Effector memory CD4-positive, alpha-beta T cell (primary cell): ENCODE data around the gene CYB5R2.

Source experiments
- DNase-seq, 3 donors: peaks; one replicate each; pipeline ENCODE4 v3.0.0-alpha.2; 2020
- H3K27ac ChIP-seq: 2 replicates; pipeline ENCODE4 v1.7.0; 2013; ENCODE audit warnings: mild to moderate bottlenecking, low read length, moderate library complexity; ENCODE audit not compliant: insufficient read depth, poor library complexity, severe bottlenecking
- H3K27me3 ChIP-seq: replicated peaks from 2 replicates; pipeline ENCODE4 v1.7.0; 2013; ENCODE audit warnings: mild to moderate bottlenecking, low read length; ENCODE audit not compliant: insufficient read depth, control insufficient read depth, poor library complexity, severe bottlenecking
- H3K36me3 ChIP-seq: 2 replicates; pipeline ENCODE4 v1.7.0; 2013; ENCODE audit warnings: mild to moderate bottlenecking, low read length, moderate library complexity; ENCODE audit not compliant: control insufficient read depth, insufficient read depth
- H3K4me1 ChIP-seq: 2 replicates; pipeline ENCODE4 v1.7.0; 2013; ENCODE audit warnings: low read length, mild to moderate bottlenecking; ENCODE audit not compliant: control insufficient read depth, insufficient read depth, poor library complexity, severe bottlenecking
- H3K4me3 ChIP-seq: 2 replicates; pipeline ENCODE4 v1.7.0; 2013; ENCODE audit warnings: low read length, low read depth, mild to moderate bottlenecking; ENCODE audit not compliant: insufficient read depth, poor library complexity, severe bottlenecking
- H3K9me3 ChIP-seq: 2 replicates; pipeline ENCODE4 v1.7.0; 2013; ENCODE audit warnings: mild to moderate bottlenecking, low read length, moderate library complexity; ENCODE audit not compliant: control insufficient read depth

The CYB5R2 gene

DNA sequence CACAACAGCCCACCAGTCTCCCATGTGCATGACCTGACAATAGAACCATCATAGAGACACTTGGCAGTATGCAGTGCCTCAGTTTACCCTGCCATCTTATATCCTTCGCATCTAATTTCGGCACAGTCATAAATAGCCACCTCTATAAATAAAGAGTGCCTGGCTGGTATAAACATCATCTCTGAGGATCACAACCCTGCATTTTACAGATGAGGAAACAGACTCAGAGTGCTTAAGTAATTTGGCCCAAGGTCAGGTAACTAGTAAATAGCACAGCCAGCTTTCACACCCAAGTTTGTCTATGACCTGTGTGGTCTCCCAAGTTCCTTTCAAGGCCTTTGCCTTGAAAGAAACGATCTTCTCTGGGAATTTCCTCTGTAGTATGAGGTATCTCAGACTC, 44.6 kb downstream of the CYB5R2 start:
- no peaks in the 10 kb centered on the region for H3K4me1 ChIP-seq
- H3K36me3 ChIP-seq: peaks cover 17% of the 10 kb centered on the region
- H3K27ac ChIP-seq: no peak overlapping the region
- H3K4me3 ChIP-seq: no peak overlapping the region
- DNase-seq: no peak
- no peaks in the 10 kb centered on the region for H3K27me3 ChIP-seq
- no peaks in the 10 kb centered on the region for H3K9me3 ChIP-seq

GRCh38 chr11:7622721-7623120, 50.6 kb downstream of the CYB5R2 start:
- H3K27me3 ChIP-seq: no peaks in the 10 kb centered on the region
- DNase-seq: no peak
- H3K4me1 ChIP-seq: no peaks in the 10 kb centered on the region
- peaks cover 4% of the 10 kb centered on the region for H3K36me3 ChIP-seq
- no peaks in the 10 kb centered on the region for H3K9me3 ChIP-seq
- H3K27ac ChIP-seq: no peak overlapping the region
- no peak overlapping the region for H3K4me3 ChIP-seq

- Histone ChIP-seq H3K4me3 (no peak overlapping the region), H3K27ac (no peak overlapping the region), H3K27me3 (no peaks in the 10 kb centered on the region), H3K9me3 (no peaks in the 10 kb centered on the region), H3K36me3 (peaks cover 4% of the 10 kb centered on the region), H3K4me1 (no peaks in the 10 kb centered on the region)
- no peak for DNase-seq
Measured at GRCh38 chr11:7621554-7621953, 51.7 kb downstream of the CYB5R2 start.

GRCh38 chr11:7621090-7621489, 52.2 kb downstream of the CYB5R2 start:
- Histone ChIP-seq H3K27me3 (no peaks in the 10 kb centered on the region), H3K9me3 (no peaks in the 10 kb centered on the region), H3K36me3 (peaks cover 4% of the 10 kb centered on the region), H3K4me3 (no peak overlapping the region), H3K27ac (no peak overlapping the region), H3K4me1 (no peaks in the 10 kb centered on the region)
- DNase-seq: no peak

- peaks cover 4% of the 10 kb centered on the region for H3K36me3 ChIP-seq
Measured at GRCh38 chr11:7619322-7619721, 54.0 kb downstream of the CYB5R2 start.

GRCh38 chr11:7617032-7617431, 56.3 kb downstream of the CYB5R2 start:
- no peaks in the 10 kb centered on the region for H3K27me3 ChIP-seq

More at GRCh38 chr11:7619322-7619721, 54.0 kb downstream of the CYB5R2 start:
- H3K9me3 ChIP-seq: no peaks in the 10 kb centered on the region
- no peaks in the 10 kb centered on the region for H3K27me3 ChIP-seq
- no peaks in the 10 kb centered on the region for H3K4me1 ChIP-seq
- DNase-seq: no peak
- no peak overlapping the region for H3K4me3 ChIP-seq
- H3K27ac ChIP-seq: no peak overlapping the region

More at GRCh38 chr11:7617032-7617431, 56.3 kb downstream of the CYB5R2 start:
- no peaks in the 10 kb centered on the region for H3K9me3 ChIP-seq
- no peak overlapping the region for H3K4me3 ChIP-seq
- no peaks in the 10 kb centered on the region for H3K4me1 ChIP-seq
- H3K36me3 ChIP-seq: peaks cover 4% of the 10 kb centered on the region
- no peak overlapping the region for H3K27ac ChIP-seq
- DNase-seq: no peak
